Measurements from ENCODE around the gene BCLAF1.
"Not testable (repeated sequence)": the region's sequence is repeated elsewhere in the genome, so short reads cannot be mapped to it uniquely, and the experiment has no call there.

BCLAF1 gene

GRCh38 chr6:136249336-136249735 is 40.3 kb downstream of the BCLAF1 start:
- no peak for DNase-seq

- no peak for DNase-seq
Measured at GRCh38 chr6:136244061-136244616, 45.5 kb downstream of the BCLAF1 start.

- DNase-seq, result no peak
Measured at GRCh38 chr6:136236466-136237293, 53.0 kb downstream of the BCLAF1 start.

GRCh38 chr6:136235233-136235564 is 54.4 kb downstream of the BCLAF1 start:
- DNase-seq, result no peak

GRCh38 chr6:136232701-136233100 is 56.9 kb downstream of the BCLAF1 start:
- no peak for DNase-seq

GRCh38 chr6:136230219-136230853 is 59.3 kb downstream of the BCLAF1 start:
- DNase-seq, result no peak

GRCh38 chr6:136228814-136229213 is 60.8 kb downstream of the BCLAF1 start:
- no peak for DNase-seq

GRCh38 chr6:136226674-136227377 is 62.8 kb downstream of the BCLAF1 start:
- DNase-seq, result no peak

GRCh38 chr6:136226027-136226673 is 63.5 kb downstream of the BCLAF1 start:
- peak; percentile 45 for DNase-seq

GRCh38 chr6:136225496-136225895 is 64.2 kb downstream of the BCLAF1 start:
- DNase-seq, result no peak

GRCh38 chr6:136224974-136225373 is 64.7 kb downstream of the BCLAF1 start:
- not testable (repeated sequence) for DNase-seq

GRCh38 chr6:136216503-136217401 is 72.9 kb downstream of the BCLAF1 start:
- no peak for DNase-seq

- no peak for DNase-seq
Measured at GRCh38 chr6:136213853-136214252, 75.8 kb downstream of the BCLAF1 start.

- DNase-seq, result no peak
Measured at GRCh38 chr6:136213012-136213539, 76.6 kb downstream of the BCLAF1 start.

- no peak for DNase-seq
Measured at GRCh38 chr6:136212608-136213007, 77.0 kb downstream of the BCLAF1 start.

GRCh38 chr6:136210398-136211165 is 79.1 kb downstream of the BCLAF1 start:
- DNase-seq, result no peak

GRCh38 chr6:136209496-136209895 is 80.2 kb downstream of the BCLAF1 start:
- DNase-seq, result no peak

- DNase-seq, result no peak
Measured at GRCh38 chr6:136208783-136209182, 80.9 kb downstream of the BCLAF1 start.

Data from activated CD4-positive, alpha-beta T cell treated with anti-CD3 and anti-CD28 coated beads, Interleukin-2, amount 50 U/mL, for 1 hour (primary cell).